ENCODE results near the gene COQ8B. TPM values are rescaled to one million over a fixed set of nuclear protein-coding genes. Genes with fewer than 3 reads are reported as not detected.

Gene COQ8B
- total and polyA plus RNA-seq, 4 donors, result 34.7 to 78.8 (median 52.3) TPM

DNA sequence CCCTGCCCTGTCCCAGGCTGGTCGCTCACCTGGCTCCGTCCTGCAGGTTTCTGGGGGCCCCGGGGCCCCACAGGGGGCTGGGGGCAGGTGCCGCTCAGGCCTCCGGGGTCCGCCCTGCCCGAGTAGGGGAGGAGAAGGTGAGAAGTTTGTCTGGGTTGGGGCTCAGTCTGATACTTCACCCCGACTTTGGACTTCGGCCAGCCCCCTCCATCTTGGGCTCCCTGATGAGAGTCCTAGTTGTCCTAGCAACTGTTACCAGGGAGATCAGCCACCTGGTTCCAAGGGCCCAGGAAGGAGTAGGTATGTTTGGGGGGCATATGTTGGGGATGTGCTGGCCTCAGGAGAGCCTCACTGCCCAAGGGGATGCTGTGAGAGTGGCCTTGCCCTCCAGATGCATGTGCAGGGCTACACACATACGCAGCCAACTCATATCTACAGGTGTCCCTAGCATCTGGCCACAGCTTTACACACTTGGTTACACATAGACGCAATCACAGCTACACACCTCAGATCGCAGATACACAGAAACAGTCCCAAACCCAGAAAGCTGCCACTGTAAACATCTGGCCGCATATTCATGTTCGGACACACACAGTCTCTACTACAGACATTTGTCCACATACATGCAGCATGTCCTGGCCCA, 29.7 kb downstream of the COQ8B start:
- ATAC-seq (ENCODE audit: insufficient read depth, low FRiP score) (no peak), DNase-seq (no peak)
- H3K27me3 ChIP-seq (ENCODE audit: control insufficient read depth in 3 of 3, insufficient read depth in 3 of 3, low read length in 2 of 3), result no peaks in the 10 kb centered on the region
- H3K4me1 ChIP-seq (ENCODE audit: control insufficient read depth in 5 of 5, insufficient read depth in 5 of 5, low read length in 5 of 5), result peaks cover 0 to 36% (median 14%) of the 10 kb centered on the region in 5 donors
- H3K4me3 ChIP-seq, result no peak overlapping the region
- 91 to 93% methylated on average over 14 of the region's 14 CpGs for WGBS, 2 donors
- TF ChIP-seq CTCF (IDR thresholded peaks at IDR 0.05; ENCODE audit: control extremely low read depth, extremely low read depth), result no peak
- H3K9ac ChIP-seq (ENCODE audit: insufficient read depth in 1 of 2, low read length in 2 of 2), result no peak overlapping the region
- peaks cover 0 to 30% (median 23%) of the 10 kb centered on the region in 4 donors for H3K36me3 ChIP-seq (ENCODE audit: control insufficient read depth in 4 of 4, insufficient read depth in 4 of 4, low read length in 4 of 4)
- H3K27ac ChIP-seq (ENCODE audit: low read depth in 1 of 2, low read length in 1 of 2), result peak overlapping the region in 1 of 2 donors; percentile 58
- H3K9me3 ChIP-seq (ENCODE audit: control insufficient read depth in 4 of 4, insufficient read depth in 3 of 4, low read length in 3 of 4), result no peaks in the 10 kb centered on the region

- Histone ChIP-seq H3K9ac (ENCODE audit: insufficient read depth in 1 of 2, low read length in 2 of 2) (no peak overlapping the region), H3K27me3 (ENCODE audit: control insufficient read depth in 3 of 3, insufficient read depth in 3 of 3, low read length in 2 of 3) (no peaks in the 10 kb centered on the region), H3K4me3 (no peak overlapping the region), H3K9me3 (ENCODE audit: control insufficient read depth in 4 of 4, insufficient read depth in 3 of 4, low read length in 3 of 4) (no peaks in the 10 kb centered on the region), H3K27ac (ENCODE audit: low read depth in 1 of 2, low read length in 1 of 2) (no peak overlapping the region), H3K4me1 (ENCODE audit: control insufficient read depth in 5 of 5, insufficient read depth in 5 of 5, low read length in 5 of 5) (peaks cover 0 to 31% (median 11%) of the 10 kb centered on the region in 5 donors), H3K36me3 (ENCODE audit: control insufficient read depth in 4 of 4, insufficient read depth in 4 of 4, low read length in 4 of 4) (peaks cover 0 to 33% (median 27%) of the 10 kb centered on the region in 4 donors)
- DNase-seq, result no peak
- 78 to 89% methylated on average over 6 of the region's 6 CpGs for WGBS, 2 donors
- ATAC-seq (ENCODE audit: insufficient read depth, low FRiP score), result no peak
- no peak for TF ChIP-seq CTCF (IDR thresholded peaks at IDR 0.05; ENCODE audit: control extremely low read depth, extremely low read depth)
Observed at GRCh38 chr19:40685563-40685962, 31.1 kb downstream of the COQ8B start.

DNA sequence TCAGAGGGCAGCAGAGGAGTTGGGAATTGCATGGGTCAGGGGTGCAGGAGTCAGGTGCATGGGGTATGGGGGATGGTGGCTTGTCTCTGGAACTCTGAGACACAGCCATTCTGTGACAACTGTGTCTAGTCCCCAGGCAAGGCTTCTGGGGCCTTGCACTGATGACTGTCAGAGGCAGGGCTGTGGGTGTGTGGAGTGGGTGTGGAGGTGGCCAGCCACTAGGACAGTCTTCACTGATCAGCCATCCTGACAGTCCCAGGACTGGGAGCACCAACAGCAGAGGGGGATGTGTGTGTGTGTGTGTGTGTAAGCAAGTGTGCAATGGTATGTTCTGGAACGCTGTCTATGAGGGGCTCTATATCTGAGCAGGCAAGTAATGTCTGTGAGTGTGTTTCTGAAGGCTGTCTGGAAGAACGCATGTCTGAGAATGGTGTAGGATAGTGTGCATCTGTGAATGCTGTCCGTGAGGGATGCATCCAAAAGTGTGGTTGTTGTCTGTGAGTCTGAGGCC, 31.6 kb downstream of the COQ8B start:
- H3K27ac ChIP-seq (ENCODE audit: low read depth in 1 of 2, low read length in 1 of 2), result no peak overlapping the region
- no peaks in the 10 kb centered on the region for H3K27me3 ChIP-seq (ENCODE audit: control insufficient read depth in 3 of 3, insufficient read depth in 3 of 3, low read length in 2 of 3)
- peaks cover 0 to 31% (median 11%) of the 10 kb centered on the region in 5 donors for H3K4me1 ChIP-seq (ENCODE audit: control insufficient read depth in 5 of 5, insufficient read depth in 5 of 5, low read length in 5 of 5)
- no peak overlapping the region for H3K4me3 ChIP-seq
- DNase-seq, result no peak
- no peak overlapping the region for H3K9ac ChIP-seq (ENCODE audit: insufficient read depth in 1 of 2, low read length in 2 of 2)
- peaks cover 0 to 33% (median 27%) of the 10 kb centered on the region in 4 donors for H3K36me3 ChIP-seq (ENCODE audit: control insufficient read depth in 4 of 4, insufficient read depth in 4 of 4, low read length in 4 of 4)
- no peaks in the 10 kb centered on the region for H3K9me3 ChIP-seq (ENCODE audit: control insufficient read depth in 4 of 4, insufficient read depth in 3 of 4, low read length in 3 of 4)
- no peak for ATAC-seq (ENCODE audit: insufficient read depth, low FRiP score)
- 88 to 95% methylated on average over 3 of the region's 3 CpGs for WGBS, 2 donors
- no peak for TF ChIP-seq CTCF (IDR thresholded peaks at IDR 0.05; ENCODE audit: control extremely low read depth, extremely low read depth)
